Measurements from ENCODE around the gene BRIP1.

GRCh38 chr17:61884864-61885263 is 21.5 kb upstream of the BRIP1 start:
- TF ChIP-seq CTCF (IDR thresholded peaks at IDR 0.05) (no peak), POLR2AphosphoS5 (IDR thresholded peaks at IDR 0.05; ENCODE audit: low read depth, low read length) (no peak), SMC3 (IDR thresholded peaks at IDR 0.05; ENCODE audit: low read depth, low read length) (no peak), TAF1 (IDR thresholded peaks at IDR 0.05; ENCODE audit: borderline replicate concordance, low read depth, low read length) (no peak), USF1 (IDR thresholded peaks at IDR 0.05; ENCODE audit: borderline replicate concordance, low read depth) (no peak), RFX5 (IDR thresholded peaks at IDR 0.05; ENCODE audit: low read length) (no peak), REST (IDR thresholded peaks at IDR 0.05; ENCODE audit: low read depth, low read length) (no peak), EP300 (IDR thresholded peaks at IDR 0.05; ENCODE audit: borderline replicate concordance in 1 of 2, low read depth in 1 of 2, low read length in 1 of 2) (no peak), GABPA (IDR thresholded peaks at IDR 0.05; ENCODE audit: low read depth) (no peak), NRF1 (IDR thresholded peaks at IDR 0.05; ENCODE audit: low read depth, low read length) (no peak), RAD21 (IDR thresholded peaks at IDR 0.05; ENCODE audit: low read length) (no peak)

Measured in SK-N-SH (cell line).